Measurements from ENCODE around the gene KRT83. TPM values are rescaled to one million over a fixed set of nuclear protein-coding genes. Genes with fewer than 3 reads are reported as not detected.

The KRT83 gene
- polyA plus RNA-seq, 6 donors from 2014 or later, result not detected

DNA sequence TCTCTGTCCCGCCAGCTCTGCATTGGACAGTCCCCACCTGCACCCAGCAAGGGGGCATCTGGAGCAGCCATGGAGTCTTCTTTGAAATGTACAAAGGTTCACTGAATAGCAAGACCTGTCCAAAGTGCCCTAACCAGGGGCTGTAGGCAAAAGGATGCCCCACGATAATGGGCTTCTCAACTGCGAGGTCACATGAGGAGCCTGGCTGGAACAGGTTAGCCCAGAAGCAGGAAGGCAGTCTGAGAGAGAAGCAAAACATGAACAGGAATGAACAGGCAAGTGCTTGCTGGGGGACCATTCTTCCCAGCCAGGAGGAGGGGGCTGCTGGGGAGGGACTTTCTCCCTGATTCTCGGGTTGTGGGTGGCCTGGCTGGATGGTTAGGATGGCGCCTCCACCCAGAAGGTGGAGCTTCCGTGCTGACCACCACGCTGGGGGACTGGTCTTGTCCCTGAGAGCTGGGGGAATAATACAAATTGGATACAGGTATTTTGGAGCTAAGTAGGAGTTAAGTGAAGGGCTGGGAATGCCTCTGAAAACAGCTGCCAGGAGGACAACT is 39.0 kb upstream of the KRT83 start:
- H3K9me3 Mint-ChIP-seq, result no peaks in the 10 kb centered on the region
- peaks cover 5 to 18% (median 17%) of the 10 kb centered on the region in 3 donors for H3K27me3 Mint-ChIP-seq
- H3K27ac Mint-ChIP-seq, result peak overlapping the region in 2 of 6 donors; percentile 16 to 39
- ATAC-seq (ENCODE audit: low read depth in 2 of 2) (no peak), DNase-seq (no peak)
- H3K36me3 Mint-ChIP-seq, result no peaks in the 10 kb centered on the region
- peaks cover 20 to 37% (median 28%) of the 10 kb centered on the region in 3 donors for H3K4me1 Mint-ChIP-seq
- H3K4me3 Mint-ChIP-seq, result peak overlapping the region in 2 of 8 donors; percentile 66 to 83

DNA sequence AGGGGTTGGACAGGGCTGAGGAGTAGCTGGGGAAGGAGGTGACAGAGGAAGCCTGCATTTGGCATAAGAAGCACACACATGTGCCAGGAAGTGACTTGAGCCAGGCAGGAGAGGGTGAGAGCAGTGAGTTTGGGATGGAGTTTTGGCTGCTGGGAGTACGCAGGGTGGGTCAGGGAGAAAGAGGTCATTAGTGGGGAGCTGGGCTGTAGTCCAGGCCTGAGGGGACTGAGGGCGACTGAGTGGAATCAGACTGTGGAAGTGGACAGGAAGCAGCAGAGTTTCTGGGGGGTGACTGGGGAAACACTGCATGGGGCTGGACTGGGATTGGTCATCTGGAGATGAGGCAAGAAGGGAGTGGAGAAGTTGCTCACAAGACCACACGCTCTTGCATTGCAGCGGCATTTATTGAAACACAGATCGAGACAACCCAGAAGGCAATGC is 38.4 kb upstream of the KRT83 start:
- H3K27ac Mint-ChIP-seq, result peak overlapping the region in 2 of 6 donors; percentile 1 to 60
- H3K4me3 Mint-ChIP-seq, result peak overlapping the region in 2 of 8 donors; percentile 66 to 83
- peaks cover 5 to 17% (median 17%) of the 10 kb centered on the region in 3 donors for H3K27me3 Mint-ChIP-seq
- DNase-seq, result no peak
- ATAC-seq (ENCODE audit: low read depth in 2 of 2), result no peak
- no peaks in the 10 kb centered on the region for H3K9me3 Mint-ChIP-seq
- H3K36me3 Mint-ChIP-seq, result no peaks in the 10 kb centered on the region
- H3K4me1 Mint-ChIP-seq, result peaks cover 20 to 37% (median 28%) of the 10 kb centered on the region in 3 donors

DNA sequence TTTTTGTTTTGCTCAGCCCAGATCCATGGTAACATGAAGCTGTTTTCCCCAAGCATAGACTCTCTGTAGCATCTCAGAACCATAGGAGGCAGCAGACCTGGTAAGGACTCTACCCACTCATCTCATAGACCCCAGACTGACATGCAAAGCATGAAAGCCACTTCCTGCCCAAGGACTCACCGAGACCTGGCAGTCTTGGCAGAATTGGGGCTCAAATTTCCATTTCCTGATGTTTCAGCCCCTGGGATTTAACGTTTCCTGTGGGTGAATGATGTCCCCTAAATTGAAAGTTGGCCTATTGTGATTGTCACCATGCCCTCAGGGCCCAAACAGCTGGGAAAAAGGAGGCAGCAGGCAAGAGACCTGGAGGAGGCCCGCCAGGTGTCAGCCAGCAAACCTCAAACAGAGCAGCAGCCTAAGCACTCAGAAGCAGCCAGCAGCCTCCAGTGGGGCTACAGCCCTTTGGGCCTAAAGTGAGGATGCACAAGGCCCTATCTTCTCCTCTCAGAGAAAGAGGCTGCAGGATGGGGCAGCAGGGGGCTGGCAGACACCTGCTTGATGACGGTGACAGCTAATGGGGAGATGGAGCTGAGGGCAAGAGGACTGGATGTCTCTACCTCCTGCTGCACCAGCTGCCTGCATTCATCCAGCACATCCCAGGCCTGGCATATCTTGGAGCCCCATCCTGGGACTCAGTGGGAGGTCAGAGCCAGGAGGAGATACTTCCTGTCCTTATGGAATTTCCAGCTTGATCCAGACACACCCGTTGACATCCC is 37.6 kb upstream of the KRT83 start:
- Mint-ChIP-seq H3K4me1 (peaks cover 20 to 37% (median 28%) of the 10 kb centered on the region in 3 donors), H3K9me3 (no peaks in the 10 kb centered on the region), H3K27ac (peak overlapping the region in 3 of 6 donors; percentile 17 to 57 (median 30)), H3K27me3 (peaks cover 5 to 9% (median 8%) of the 10 kb centered on the region in 3 donors), H3K36me3 (no peaks in the 10 kb centered on the region), H3K4me3 (peak overlapping the region in 5 of 8 donors; percentile 9 to 81 (median 65))
- ATAC-seq (ENCODE audit: low read depth in 2 of 2) (peak; percentile 91 to 93), DNase-seq (peak; percentile 34)

DNA sequence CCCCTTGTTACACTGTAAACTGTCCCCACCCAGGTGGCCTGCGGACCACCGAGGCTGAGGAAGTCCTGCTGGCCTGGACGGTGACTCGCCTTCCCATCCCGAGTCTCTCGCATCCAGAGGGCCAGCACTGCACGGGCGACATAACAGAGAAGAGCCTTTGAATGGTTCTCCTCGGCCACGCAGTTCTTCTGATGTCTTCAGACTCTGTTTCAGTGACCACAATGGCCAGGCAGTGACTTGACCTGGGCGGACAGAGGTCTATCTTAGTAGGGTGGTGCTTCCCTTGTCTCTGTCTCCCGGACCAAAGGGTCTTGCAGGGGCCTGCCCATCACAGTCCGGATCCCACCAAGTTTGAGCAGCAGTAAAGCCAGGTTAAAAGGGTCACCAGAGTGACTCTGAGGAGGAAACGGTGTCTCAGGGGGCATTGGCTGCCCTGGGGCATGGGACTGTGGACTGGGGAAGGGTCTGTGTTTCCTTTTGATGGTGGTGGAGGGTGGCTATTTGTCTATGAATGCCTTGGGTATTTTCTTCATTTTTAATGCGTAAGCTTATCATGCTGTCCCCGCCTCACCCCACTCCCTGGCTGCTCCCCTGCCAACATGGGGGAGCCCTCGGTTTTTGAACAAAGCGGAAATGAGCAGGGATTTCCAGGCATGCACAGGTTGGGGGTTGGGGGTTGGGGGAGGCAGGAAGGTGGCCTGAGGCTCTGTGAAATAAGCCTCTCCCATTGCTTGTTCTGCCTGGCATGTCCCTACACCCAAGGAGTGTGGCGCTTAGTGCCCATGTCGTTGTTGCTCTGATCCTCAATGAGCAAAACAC is 35.8 kb upstream of the KRT83 start:
- no peak for ATAC-seq (ENCODE audit: low read depth in 2 of 2)
- Mint-ChIP-seq H3K27me3 (peaks cover 1 to 14% (median 9%) of the 10 kb centered on the region in 3 donors), H3K36me3 (no peaks in the 10 kb centered on the region), H3K4me3 (no peak overlapping the region), H3K9me3 (no peaks in the 10 kb centered on the region), H3K27ac (no peak overlapping the region), H3K4me1 (peaks cover 20 to 37% (median 28%) of the 10 kb centered on the region in 3 donors)
- no peak for DNase-seq

DNA sequence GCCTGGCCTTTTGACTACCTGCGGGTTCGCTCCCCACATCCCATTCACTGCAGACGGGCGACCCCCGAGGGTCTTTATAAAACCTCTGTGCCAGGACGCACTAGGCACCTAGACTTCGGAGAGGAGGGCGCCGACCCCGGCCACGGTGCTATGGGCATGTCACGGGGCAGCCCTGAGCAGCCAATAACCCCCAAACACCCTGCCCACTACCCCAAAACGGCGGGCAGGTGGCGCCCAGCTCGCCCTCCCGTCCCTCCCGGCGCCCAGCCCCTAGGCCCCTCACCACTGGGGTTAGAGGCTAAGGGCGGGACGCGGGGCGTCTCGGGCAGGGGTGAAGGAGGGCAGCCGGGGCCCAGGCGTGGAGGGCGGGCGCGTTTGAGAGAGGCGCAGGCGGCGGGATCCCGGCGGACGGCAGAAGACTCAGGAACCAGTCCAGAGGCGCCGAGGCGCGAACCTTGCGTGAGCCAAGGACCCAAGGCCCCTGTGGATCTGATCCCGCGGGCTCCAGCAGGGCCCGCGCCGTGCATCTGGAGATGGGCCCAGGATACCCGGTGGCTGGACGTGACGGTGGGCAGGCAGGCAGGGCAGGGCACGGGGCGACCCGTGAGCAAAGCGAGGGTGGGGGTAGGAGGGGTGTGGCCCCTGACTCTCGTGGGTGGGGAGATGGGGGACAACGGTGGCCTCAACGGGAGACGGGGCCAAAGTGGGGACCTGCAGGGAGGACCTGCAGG is 35.0 kb upstream of the KRT83 start:
- H3K27ac Mint-ChIP-seq, result no peak overlapping the region
- H3K36me3 Mint-ChIP-seq, result no peaks in the 10 kb centered on the region
- DNase-seq (no peak), ATAC-seq (ENCODE audit: low read depth in 2 of 2) (no peak)
- peaks cover 24 to 37% (median 32%) of the 10 kb centered on the region in 3 donors for H3K4me1 Mint-ChIP-seq
- H3K4me3 Mint-ChIP-seq, result no peak overlapping the region
- no peaks in the 10 kb centered on the region for H3K9me3 Mint-ChIP-seq
- H3K27me3 Mint-ChIP-seq, result peaks cover 8 to 14% (median 12%) of the 10 kb centered on the region in 3 donors

DNA sequence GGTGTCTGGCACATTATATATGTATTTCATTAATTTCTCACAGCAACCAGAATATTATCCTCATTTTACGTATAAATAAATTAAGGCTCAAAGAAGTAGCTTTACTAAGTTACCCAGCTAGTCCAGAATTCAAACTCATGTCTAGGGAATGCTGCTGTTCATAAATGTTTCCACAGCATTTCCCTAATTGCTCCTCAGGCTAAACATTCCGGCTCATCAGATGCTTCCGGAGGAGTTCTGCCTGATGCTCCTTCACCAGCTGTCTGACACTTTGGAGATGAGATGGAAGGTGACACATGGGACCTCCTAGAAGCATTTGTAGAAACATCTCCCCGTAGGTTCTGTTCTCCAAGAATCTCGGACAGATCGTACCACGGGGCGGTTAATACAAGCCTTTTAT is 34.0 kb upstream of the KRT83 start:
- ATAC-seq (ENCODE audit: low read depth in 2 of 2), result no peak
- no peak overlapping the region for H3K4me3 Mint-ChIP-seq
- peaks cover 24 to 32% (median 28%) of the 10 kb centered on the region in 3 donors for H3K4me1 Mint-ChIP-seq
- no peak overlapping the region for H3K27ac Mint-ChIP-seq
- no peak for DNase-seq
- no peaks in the 10 kb centered on the region for H3K36me3 Mint-ChIP-seq
- H3K9me3 Mint-ChIP-seq, result no peaks in the 10 kb centered on the region
- H3K27me3 Mint-ChIP-seq, result peaks cover 8 to 20% (median 12%) of the 10 kb centered on the region in 3 donors

DNA sequence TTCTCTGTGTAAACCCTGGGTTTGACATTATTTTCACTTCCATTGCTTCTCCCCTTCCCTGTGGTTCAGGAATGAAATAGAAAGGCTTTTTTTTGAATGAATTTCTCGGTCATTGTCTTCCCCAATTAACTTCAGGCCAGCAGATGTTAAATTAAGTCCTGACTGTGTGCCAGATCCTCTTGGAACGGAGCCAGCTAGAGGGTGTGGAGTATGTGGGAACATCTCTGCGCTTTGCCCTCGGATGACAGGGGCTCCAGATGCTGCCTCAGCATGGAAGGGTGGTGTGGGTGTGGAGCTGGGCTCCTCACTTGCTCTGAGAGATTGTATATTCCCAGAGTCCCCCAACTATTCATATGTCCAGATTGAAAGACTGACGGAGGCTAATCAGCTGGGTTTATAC is 33.0 kb upstream of the KRT83 start:
- no peaks in the 10 kb centered on the region for H3K36me3 Mint-ChIP-seq
- no peak for DNase-seq
- H3K4me3 Mint-ChIP-seq, result no peak overlapping the region
- H3K27ac Mint-ChIP-seq, result no peak overlapping the region
- peaks cover 18 to 22% (median 18%) of the 10 kb centered on the region in 3 donors for H3K4me1 Mint-ChIP-seq
- ATAC-seq (ENCODE audit: low read depth in 2 of 2), result no peak
- peaks cover 8 to 20% (median 14%) of the 10 kb centered on the region in 3 donors for H3K27me3 Mint-ChIP-seq
- H3K9me3 Mint-ChIP-seq, result no peaks in the 10 kb centered on the region

DNA sequence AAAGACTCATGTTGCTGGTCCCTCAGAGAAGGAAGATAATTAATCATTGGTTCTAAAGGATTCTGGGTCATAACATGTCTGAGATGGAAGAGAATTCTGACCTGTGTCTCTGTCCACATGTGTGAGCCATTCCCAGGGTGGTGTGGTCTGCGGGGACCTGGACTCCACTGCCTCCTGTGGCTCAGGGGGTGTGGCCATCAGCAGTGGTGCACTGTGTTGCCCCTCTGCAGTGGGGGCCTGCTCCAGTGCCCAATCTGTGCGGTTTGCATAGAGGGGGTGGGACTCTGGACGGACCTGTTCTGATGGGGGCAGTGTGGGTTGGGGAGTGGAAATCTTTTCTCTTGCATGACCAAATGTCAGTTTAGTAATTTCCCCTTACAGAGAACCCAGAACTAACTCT is 32.6 kb upstream of the KRT83 start:
- DNase-seq (no peak), ATAC-seq (ENCODE audit: low read depth in 2 of 2) (no peak)
- Mint-ChIP-seq H3K4me3 (no peak overlapping the region), H3K4me1 (peaks cover 14 to 18% (median 14%) of the 10 kb centered on the region in 3 donors), H3K27ac (no peak overlapping the region), H3K9me3 (no peaks in the 10 kb centered on the region), H3K27me3 (peaks cover 8 to 20% (median 16%) of the 10 kb centered on the region in 3 donors), H3K36me3 (no peaks in the 10 kb centered on the region)

DNA sequence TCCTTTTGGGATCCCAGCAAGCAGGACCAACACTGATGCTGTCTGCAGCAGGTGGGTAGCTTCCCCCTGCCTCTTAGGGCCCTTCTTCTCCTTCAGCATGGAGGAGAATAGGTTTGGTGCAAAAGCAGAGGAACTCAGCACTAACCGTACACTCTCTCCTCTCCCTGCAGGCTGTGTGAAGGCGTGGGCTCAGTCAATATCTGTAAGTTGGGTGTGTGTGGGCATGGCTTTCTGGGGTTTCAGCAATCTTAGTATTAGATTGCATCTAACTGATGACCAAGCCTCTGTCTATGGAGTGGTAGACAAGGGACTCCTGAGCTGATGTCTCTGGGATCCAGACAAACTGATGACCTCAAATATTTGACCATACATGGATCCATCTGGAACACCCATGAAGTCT is 31.8 kb upstream of the KRT83 start:
- H3K27ac Mint-ChIP-seq, result no peak overlapping the region
- H3K36me3 Mint-ChIP-seq, result no peaks in the 10 kb centered on the region
- H3K27me3 Mint-ChIP-seq, result peaks cover 10 to 20% (median 16%) of the 10 kb centered on the region in 3 donors
- ATAC-seq (ENCODE audit: low read depth in 2 of 2) (no peak), DNase-seq (no peak)
- H3K4me3 Mint-ChIP-seq, result peak overlapping the region in 1 of 8 donors; percentile 30
- H3K9me3 Mint-ChIP-seq, result no peaks in the 10 kb centered on the region
- H3K4me1 Mint-ChIP-seq, result peaks cover 6 to 10% (median 7%) of the 10 kb centered on the region in 3 donors

DNA sequence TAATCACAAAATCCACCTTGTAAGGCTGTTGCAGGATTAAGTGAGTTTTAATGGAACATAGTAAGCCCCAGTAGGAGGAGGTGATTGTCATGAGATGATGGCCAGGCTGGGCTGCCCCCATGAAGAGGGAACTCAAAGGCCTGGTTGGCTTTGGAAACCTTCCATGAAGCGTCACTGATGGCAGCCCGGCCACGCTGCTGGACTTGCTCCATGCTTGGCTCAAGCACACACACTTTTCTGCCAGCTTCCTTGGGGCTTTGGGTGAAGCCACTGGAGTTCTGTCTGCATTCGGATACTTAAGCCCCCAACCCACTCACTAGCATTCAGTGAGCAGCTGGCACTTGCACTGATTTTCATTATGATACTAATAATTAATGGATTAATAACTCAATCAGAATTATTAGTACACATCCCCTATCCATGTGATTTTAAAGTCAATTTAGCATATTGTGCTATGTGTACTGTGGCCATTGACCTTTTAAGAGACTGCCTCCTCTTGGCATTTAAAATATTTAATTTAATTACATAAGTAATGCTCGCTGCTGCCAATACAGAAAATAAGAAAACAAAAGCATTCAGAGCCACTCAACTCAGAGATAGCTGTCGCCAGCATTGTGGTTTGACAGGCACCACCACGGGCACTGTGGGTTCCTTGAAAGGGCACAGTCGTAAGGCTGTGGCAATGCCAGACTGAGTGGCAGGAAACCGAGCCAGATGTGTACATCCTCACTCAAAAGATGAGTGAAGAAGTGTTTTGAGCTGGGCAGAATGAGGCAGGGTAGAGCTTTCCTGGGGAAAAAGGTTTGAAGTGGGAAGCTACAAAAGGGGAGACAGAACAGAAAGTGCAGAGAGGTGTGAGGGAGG is 30.2 kb upstream of the KRT83 start:
- no peak overlapping the region for H3K27ac Mint-ChIP-seq

DNA sequence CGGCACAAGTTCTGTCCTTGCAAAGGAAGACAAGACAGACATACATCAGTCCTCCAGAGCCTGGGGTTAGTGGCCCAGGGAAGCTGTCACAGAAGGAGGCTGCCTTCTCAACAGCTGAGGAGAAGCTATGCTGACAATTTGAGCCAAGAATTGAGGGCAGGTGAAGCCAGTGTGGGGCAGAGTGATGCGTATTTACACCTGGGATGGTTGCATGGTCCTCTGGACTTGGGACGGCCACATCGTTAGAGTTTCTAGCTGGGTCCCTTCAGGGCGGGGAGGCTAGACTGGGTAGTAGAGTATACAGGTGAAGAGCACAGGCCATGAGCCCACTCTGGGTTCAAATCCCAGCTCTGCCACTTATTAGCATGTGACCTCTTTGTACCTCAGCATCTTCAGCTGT is 29.6 kb upstream of the KRT83 start:
- Mint-ChIP-seq H3K36me3 (no peaks in the 10 kb centered on the region), H3K27ac (no peak overlapping the region), H3K27me3 (peaks cover 11 to 20% (median 14%) of the 10 kb centered on the region in 3 donors), H3K4me3 (no peak overlapping the region), H3K4me1 (peaks cover 0 to 4% (median 3%) of the 10 kb centered on the region in 3 donors), H3K9me3 (no peaks in the 10 kb centered on the region)
- DNase-seq, result no peak
- ATAC-seq (ENCODE audit: low read depth in 2 of 2), result no peak

More for the DNA sequence above, 30.2 kb upstream of the KRT83 start:
- DNase-seq, result no peak
- no peak overlapping the region for H3K4me3 Mint-ChIP-seq
- no peaks in the 10 kb centered on the region for H3K9me3 Mint-ChIP-seq
- H3K36me3 Mint-ChIP-seq, result no peaks in the 10 kb centered on the region
- H3K4me1 Mint-ChIP-seq, result peaks cover 0 to 4% (median 3%) of the 10 kb centered on the region in 3 donors
- H3K27me3 Mint-ChIP-seq, result peaks cover 11 to 20% (median 14%) of the 10 kb centered on the region in 3 donors
- ATAC-seq (ENCODE audit: low read depth in 2 of 2), result no peak

DNA sequence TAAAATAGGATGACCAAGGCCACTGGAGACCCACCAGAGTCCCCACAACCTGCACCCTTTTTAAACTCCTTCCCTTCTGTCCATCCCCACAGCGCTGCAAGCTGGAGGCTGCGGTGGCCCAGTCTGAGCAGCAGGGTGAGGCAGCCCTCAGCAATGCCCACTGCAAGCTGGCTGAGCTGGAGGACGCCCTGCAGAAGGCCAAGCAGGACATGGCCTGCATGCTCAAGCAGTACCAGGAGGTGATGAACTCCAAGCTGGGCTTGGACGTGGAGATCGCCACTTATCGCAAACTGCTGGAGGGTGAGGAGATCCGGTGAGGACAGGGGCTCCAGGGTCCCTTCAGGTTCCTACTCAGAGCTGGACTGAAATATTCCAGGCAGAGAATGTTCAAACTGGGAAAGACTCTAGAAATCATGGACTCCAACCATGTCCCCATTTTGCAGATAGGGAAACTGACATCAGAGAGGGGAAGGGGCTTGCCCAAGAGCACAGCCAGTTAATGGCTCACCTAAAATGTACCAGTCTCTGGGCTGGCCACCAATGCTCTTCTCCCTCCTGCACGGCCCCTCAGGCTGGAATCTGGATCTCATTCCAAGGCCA is 28.9 kb upstream of the KRT83 start:
- no peak for DNase-seq
- no peaks in the 10 kb centered on the region for H3K9me3 Mint-ChIP-seq
- H3K27ac Mint-ChIP-seq, result no peak overlapping the region

More for the DNA sequence above, 28.9 kb upstream of the KRT83 start:
- no peak for ATAC-seq (ENCODE audit: low read depth in 2 of 2)
- H3K36me3 Mint-ChIP-seq, result no peaks in the 10 kb centered on the region
- peaks cover 11 to 20% (median 14%) of the 10 kb centered on the region in 3 donors for H3K27me3 Mint-ChIP-seq
- H3K4me1 Mint-ChIP-seq, result peaks cover 0 to 4% (median 3%) of the 10 kb centered on the region in 3 donors
- no peak overlapping the region for H3K4me3 Mint-ChIP-seq
